Lower leg skin (tissue), 4 donors: Measurements from ENCODE around the gene PHETA1. TPM values are rescaled to one million over a fixed set of nuclear protein-coding genes. Genes with fewer than 3 reads are reported as not detected.

Source experiments
- DNase-seq, 2 donors: peaks; one replicate each; pipeline ENCODE4 v3.0.0-alpha.2; 2019; ENCODE audit warnings: low spot score in 2 of 2
- H3K4me3 ChIP-seq: fragments of 200-600 bp; sonication (generic); 2 replicates; pipeline ENCODE4 v1.5.1; 2017; ENCODE audit warnings: mild to moderate bottlenecking, low read depth; ENCODE audit not compliant: poor library complexity, severe bottlenecking
- CTCF ChIP-seq, 3 donors: fragments of 450-650 bp; IDR thresholded peaks; one replicate each; pipeline ENCODE4 v1.5.1; 2016; ENCODE audit warnings: antibody characterized with exemption in 3 of 3, mild to moderate bottlenecking in 3 of 3, moderate library complexity in 2 of 3
- POLR2A ChIP-seq, 2 donors: fragments of 450-650 bp; IDR thresholded peaks; one replicate each; pipeline ENCODE4 v1.6.1; 2016 to 2017; ENCODE audit warnings: antibody characterized with exemption in 2 of 2, mild to moderate bottlenecking in 1 of 2, moderate library complexity in 1 of 2
- WGBS, 2 donors: methylation state at CpG; one replicate each; pipeline ENCODE4 v1.1.5; 2018; 5-methylcytosine and 5-hydroxymethylcytosine counted together
- intact Hi-C: fragments of 100-400 bp; cut with DNase I; formaldehyde crosslinking; loops from one replicate; pipeline ENCODE4 v1.15.0; 2023; ENCODE audit warnings: low total_unique reads
- total RNA-seq, 4 donors: library from RNA; depleted of rRNA; stranded (reverse); fragments of >200 nt; gene quantifications; one replicate each; pipeline ENCODE4 v1.1.0, GENCODE V29; 2016

The PHETA1 gene
- total RNA-seq, 4 donors from 2014 or later = 18.6 to 37.3 (median 25.1) TPM

DNA sequence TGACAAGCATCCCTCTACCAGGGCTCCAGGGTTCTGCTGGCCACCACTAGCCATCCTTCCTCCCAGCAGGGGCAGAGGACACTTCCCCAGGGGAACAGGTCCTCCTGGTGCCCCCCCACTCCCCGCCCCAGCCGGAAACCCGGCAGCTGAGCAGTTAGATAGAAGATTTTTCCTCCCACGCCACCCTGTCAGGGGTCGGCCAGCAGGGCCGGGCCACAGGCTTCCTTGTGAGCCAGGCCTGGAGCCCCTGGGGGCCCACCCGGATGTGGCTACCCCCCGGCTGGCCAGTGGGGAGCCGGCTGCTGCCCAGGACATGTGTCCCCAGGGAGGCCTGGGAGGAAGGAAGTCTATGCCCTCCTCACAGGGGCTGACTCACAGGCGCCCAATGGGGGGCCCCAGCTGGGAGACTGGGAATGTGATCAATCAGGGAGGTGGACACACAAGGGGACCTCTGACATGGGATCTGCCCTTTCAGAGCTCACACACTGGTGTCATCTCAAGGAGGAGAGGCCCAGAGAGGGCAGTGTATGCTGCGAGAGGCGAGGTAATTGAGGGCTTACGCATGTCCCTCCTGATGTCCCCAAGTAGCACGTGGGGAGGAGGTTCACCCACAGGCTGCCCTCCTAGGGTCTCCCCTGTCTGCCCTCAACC lies 41.0 kb upstream of the PHETA1 start:
- H3K4me3 ChIP-seq = no peak overlapping the region
- TF ChIP-seq CTCF (IDR thresholded peaks at IDR 0.05) = no peak
- no peak for TF ChIP-seq POLR2A (IDR thresholded peaks at IDR 0.05)
- WGBS, 2 donors = 52 to 53% methylated on average over 12 to 14 of the region's 14 CpGs
- intact Hi-C loops = loop anchor here (5.0 kb wide), 1 partner anchor 1927 kb away; the partner anchor contains the start of gene SLC8B1
- peak in 1 of 2 donors; percentile 93 for DNase-seq

- no peak for DNase-seq
- intact Hi-C loops = loop anchor here (5.0 kb wide), 1 partner anchor 1928 kb away; the partner anchor contains the start of gene SLC8B1
- H3K4me3 ChIP-seq = no peak overlapping the region
- 35 to 44% methylated on average over 1 to 9 of the region's 15 CpGs for WGBS, 2 donors
- TF ChIP-seq POLR2A (IDR thresholded peaks at IDR 0.05) = no peak
- no peak for TF ChIP-seq CTCF (IDR thresholded peaks at IDR 0.05)
Measured at GRCh38 chr12:111409403-111409779, 40.5 kb upstream of the PHETA1 start.

DNA sequence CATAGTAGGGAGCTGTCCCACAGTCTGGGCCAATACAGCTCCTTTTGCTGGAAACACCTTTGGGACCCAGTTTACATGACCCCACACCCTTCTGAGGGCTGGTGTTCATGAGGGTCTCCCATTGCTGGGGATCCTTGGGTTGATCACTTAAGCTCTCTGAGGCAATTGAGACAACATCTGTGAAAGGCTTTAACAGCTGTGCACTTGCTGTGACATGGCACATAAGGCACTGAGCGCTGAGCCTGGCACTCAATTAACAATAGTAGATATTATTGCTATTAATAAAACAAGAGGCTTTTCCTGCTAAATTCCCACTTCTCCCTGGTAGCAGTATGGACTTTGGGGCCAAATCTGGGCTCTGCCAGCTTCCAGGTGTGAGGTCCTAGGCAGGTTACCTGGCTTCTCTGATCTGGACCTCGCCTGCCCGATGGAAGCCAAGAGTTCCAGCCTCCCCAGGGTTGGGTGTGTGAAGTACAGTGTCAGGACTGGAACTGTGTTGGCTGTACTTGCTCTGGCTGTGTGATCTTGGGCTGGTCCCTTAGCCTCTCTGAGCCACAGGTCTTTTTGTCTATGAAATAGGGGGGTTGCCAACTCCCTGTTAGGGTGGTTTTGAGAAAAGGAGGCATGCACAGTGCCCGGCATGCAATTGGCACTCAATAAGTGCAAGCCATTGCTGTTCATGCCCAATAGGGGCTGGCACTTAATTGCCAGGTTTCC lies 39.9 kb upstream of the PHETA1 start:
- intact Hi-C loops = loop anchor here (5.0 kb wide), 1 partner anchor 1928 kb away; the partner anchor contains the start of gene SLC8B1
- H3K4me3 ChIP-seq = no peak overlapping the region
- WGBS, 2 donors = 49 to 50% methylated on average over 4 of the region's 4 CpGs

GRCh38 chr12:111408116-111408440 lies 39.2 kb upstream of the PHETA1 start:
- intact Hi-C loops = loop anchor here (5.0 kb wide), 1 partner anchor 1929 kb away; the partner anchor contains the start of gene SLC8B1
- DNase-seq = no peak
- WGBS, 2 donors = 83 to 89% methylated on average over 1 of the region's 1 CpG
- no peak for TF ChIP-seq CTCF (IDR thresholded peaks at IDR 0.05)
- no peak overlapping the region for H3K4me3 ChIP-seq

More for the DNA sequence above, 39.9 kb upstream of the PHETA1 start:
- TF ChIP-seq CTCF (IDR thresholded peaks at IDR 0.05) = no peak
- no peak for TF ChIP-seq POLR2A (IDR thresholded peaks at IDR 0.05)
- no peak for DNase-seq

DNA sequence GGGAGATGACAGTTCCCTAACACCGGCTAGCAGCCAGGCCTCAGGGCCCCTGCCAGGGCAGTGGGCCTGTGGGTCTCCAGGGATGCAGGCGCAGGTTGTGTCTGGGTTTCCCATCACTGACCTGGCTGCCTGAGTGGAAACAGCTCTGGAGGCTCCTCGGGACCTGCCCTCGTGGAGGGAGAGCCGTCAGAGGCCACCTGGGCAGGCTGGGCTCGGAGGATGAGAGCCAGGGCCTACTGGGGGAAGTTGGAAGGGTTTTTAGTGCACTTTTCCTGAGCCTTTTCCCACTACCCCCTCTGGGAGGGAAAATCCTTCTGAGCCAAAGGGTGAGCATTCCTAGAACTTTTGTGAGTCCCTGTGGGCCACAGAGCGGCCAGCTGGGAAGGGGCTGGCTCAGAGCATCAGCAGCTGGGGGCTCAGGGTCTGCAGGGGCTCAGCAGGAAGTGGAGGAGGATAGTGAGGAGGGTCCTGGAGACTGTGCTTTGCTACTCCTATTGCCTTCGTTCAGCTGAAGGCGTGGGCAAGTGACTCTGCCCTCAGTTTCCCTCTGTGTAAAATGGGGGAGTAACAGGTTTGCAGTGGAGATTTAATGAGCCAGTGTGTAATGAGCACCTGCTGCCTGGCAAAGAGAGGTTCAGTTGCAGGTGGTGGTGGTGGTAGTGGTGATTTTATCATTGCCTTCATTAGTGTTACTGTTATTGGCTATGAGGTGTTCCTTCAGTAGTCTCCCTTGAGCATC lies 38.7 kb upstream of the PHETA1 start:
- 69 to 74% methylated on average over 8 to 9 of the region's 9 CpGs for WGBS, 2 donors
- DNase-seq = no peak
- intact Hi-C loops = loop anchor here (5.0 kb wide), 1 partner anchor 1930 kb away; the partner anchor contains the start of gene SLC8B1
- peak overlapping the region; percentile 72 for H3K4me3 ChIP-seq
- TF ChIP-seq CTCF (IDR thresholded peaks at IDR 0.05) (no peak), POLR2A (IDR thresholded peaks at IDR 0.05) (no peak)
